ENCODE measurements around the gene FZR1.

Gene FZR1

GRCh38 chr19:3505598-3506383 lies at the start of gene FZR1:
FZR1 (plus strand) TSS chr19:3506311; CDS start chr19:3522990, 16,679 bp downstream.
- DNase-seq (ENCODE audit: low read depth in 2 of 2): peak; percentile 97 to 98

GRCh38 chr19:3456925-3457527 lies 49.1 kb upstream of the FZR1 start:
- DNase-seq (ENCODE audit: low read depth in 2 of 2): no peak

GRCh38 chr19:3457528-3458228 lies 48.4 kb upstream of the FZR1 start:
- no peak for DNase-seq (ENCODE audit: low read depth in 2 of 2)

GRCh38 chr19:3458229-3459088 lies 47.7 kb upstream of the FZR1 start:
- DNase-seq (ENCODE audit: low read depth in 2 of 2): no peak

- DNase-seq (ENCODE audit: low read depth in 2 of 2): peak; percentile 41 to 42
These were observed 46.8 kb upstream of the FZR1 start for GRCh38 chr19:3459089-3459881.

GRCh38 chr19:3459965-3460582 lies 46.0 kb upstream of the FZR1 start:
- DNase-seq (ENCODE audit: low read depth in 2 of 2): no peak

GRCh38 chr19:3462991-3463713 lies 43.0 kb upstream of the FZR1 start:
- no peak for DNase-seq (ENCODE audit: low read depth in 2 of 2)

- no peak for DNase-seq (ENCODE audit: low read depth in 2 of 2)
These were observed 42.2 kb upstream of the FZR1 start for GRCh38 chr19:3463714-3464586.

GRCh38 chr19:3464587-3465235 lies 41.4 kb upstream of the FZR1 start:
- no peak for DNase-seq (ENCODE audit: low read depth in 2 of 2)

GRCh38 chr19:3465552-3465951 lies 40.6 kb upstream of the FZR1 start:
- no peak for DNase-seq (ENCODE audit: low read depth in 2 of 2)

GRCh38 chr19:3466635-3467034 lies 39.5 kb upstream of the FZR1 start:
- DNase-seq (ENCODE audit: low read depth in 2 of 2): no peak

- DNase-seq (ENCODE audit: low read depth in 2 of 2): no peak
These were observed 38.5 kb upstream of the FZR1 start for GRCh38 chr19:3467437-3468198.

- DNase-seq (ENCODE audit: low read depth in 2 of 2): no peak
These were observed 37.9 kb upstream of the FZR1 start for GRCh38 chr19:3468211-3468610.

- DNase-seq (ENCODE audit: low read depth in 2 of 2): no peak
These were observed 36.2 kb upstream of the FZR1 start for GRCh38 chr19:3469638-3470499.

GRCh38 chr19:3470500-3471128 lies 35.5 kb upstream of the FZR1 start:
- DNase-seq (ENCODE audit: low read depth in 2 of 2): no peak

All from fibroblast of skin of left quadriceps (primary cell).